Stomach (tissue), 19 donors: ENCODE data around the gene MRAS. TPM values are rescaled to one million over a fixed set of nuclear protein-coding genes. Genes with fewer than 3 reads are reported as not detected.

Experiments used
- DNase-seq, 2 donors: peaks; one replicate each; pipeline versions ENCODE4 v3.0.0 to v3.0.0-alpha.2; 2013 to 2019
- H3K27ac ChIP-seq, 5 donors: fragments of 200-600 bp in 4 of 5; sonication (generic) in 4 of 5; one replicate each; pipeline ENCODE4 v1.5.1; 2013 to 2019; ENCODE audit warnings: mild to moderate bottlenecking in 1 of 5, moderate library complexity in 1 of 5
- H3K27me3 ChIP-seq, 3 donors: fragments of 200-600 bp; sonication (generic); one replicate each; pipeline ENCODE4 v1.5.1; 2017 to 2019; ENCODE audit warnings: mixed run types in 1 of 3
- H3K36me3 ChIP-seq, 4 donors: fragments of 200-600 bp; sonication (generic); 1 replicate in 3 of 4; 2 replicates in 1 of 4; pipeline ENCODE4 v1.5.1; 2016 to 2019
- H3K4me1 ChIP-seq, 4 donors: fragments of 200-600 bp; sonication (generic); one replicate each; pipeline ENCODE4 v1.5.1; 2016 to 2019
- H3K4me3 ChIP-seq, 4 donors: fragments of 200-600 bp; sonication (generic) in 3 of 4; one replicate each; pipeline ENCODE4 v1.5.1; 2016 to 2019; ENCODE audit warnings: mild to moderate bottlenecking in 1 of 4
- H3K9me3 ChIP-seq, 4 donors: fragments of 200-600 bp; sonication (generic); one replicate each; pipeline ENCODE4 v1.5.1; 2016 to 2019
- CTCF ChIP-seq, 7 experiments: fragments of 450-650 bp in 4 of 7; fragments of 200-600 bp in 3 of 7; sonication (generic) in 3 of 7; IDR thresholded peaks; one replicate each; pipeline ENCODE4 v1.5.1; 2016 to 2019; ENCODE audit warnings: antibody characterized with exemption in 7 of 7, control low read depth in 2 of 7, mild to moderate bottlenecking in 1 of 7
- EP300 ChIP-seq: sonication (generic); formaldehyde crosslinking; IDR thresholded peaks from one replicate; pipeline ENCODE4 v1.6.1; 2017; ENCODE audit warnings: antibody characterized with exemption
- POLR2A ChIP-seq, 4 donors: fragments of 450-650 bp; IDR thresholded peaks; one replicate each; pipeline ENCODE4 v1.6.1; 2016; ENCODE audit warnings: antibody characterized with exemption in 4 of 4, control low read depth in 2 of 4, mild to moderate bottlenecking in 1 of 4, moderate library complexity in 1 of 4
- POLR2AphosphoS5 ChIP-seq, 3 donors: sonication (generic); formaldehyde crosslinking; IDR thresholded peaks; one replicate each; pipeline ENCODE4 v1.6.1; 2016; ENCODE audit warnings: antibody characterized with exemption in 3 of 3
- WGBS, 5 donors: extraction: QIAGEN DNeasy Blood & Tissue Kit in 3 of 5; methylation state at CpG; one replicate each; pipeline versions ENCODE4 v1.1.5 to v1.1.7; 2013 to 2018; 5-methylcytosine and 5-hydroxymethylcytosine counted together
- intact Hi-C: fragments of 100-400 bp; cut with DNase I; formaldehyde crosslinking; loops from one replicate; pipeline ENCODE4 v1.15.1; 2023; ENCODE audit warnings: low total_unique reads
- long read RNA-seq, 10 donors: transcript quantifications; one replicate each; lab custom pipeline, GENCODE V29; 2026
- polyA plus RNA-seq, 3 donors: library from polyadenylated mRNA; stranded (reverse); fragments of 200-250 nt; gene quantifications; one replicate each; pipeline ENCODE4 v1.2.3, GENCODE V29; 2013
- total RNA-seq, 5 donors: library from RNA; depleted of rRNA; stranded (reverse); fragments of >200 nt; gene quantifications; one replicate each; pipeline versions ENCODE4 v1.1.0 to v1.2.3, GENCODE V29; 2014 to 2016
- donor health status: healthy with polysubstance abuse.
- donor health status: Bipolar disorder and iron deficiency.
- donor health status: healthy.

The MRAS gene
- total RNA-seq, result 10 to 100 TPM in 4 of 5 donors, 1 to 10 TPM in 1; 5.5 to 28.0 (median 11.0) TPM
- 10 to 100 TPM in 1 of 3 donors, 1 to 10 TPM in 2; 4.4 to 10.3 (median 7.6) TPM for polyA plus RNA-seq
- long read RNA-seq, donor 1, partial matches to known transcripts, result 0 of 2 reads
- long read RNA-seq, donor 1, other reads (novel, unspliced or antisense), result 0 of 2 reads
- long read RNA-seq, donor 2, full-length matches to known transcripts, result 2 of 2 reads
- long read RNA-seq, donor 2, partial matches to known transcripts, result 0 of 2 reads
- long read RNA-seq, donor 2, other reads (novel, unspliced or antisense), result 0 of 2 reads
- long read RNA-seq, donor 3, partial matches to known transcripts, result 0 of 1 reads
- long read RNA-seq, donor 3, other reads (novel, unspliced or antisense), result 0 of 1 reads
- long read RNA-seq, donor 4, result 0 reads
- long read RNA-seq, donor 5, full-length matches to known transcripts, result 3 of 3 reads
- long read RNA-seq, donor 5, partial matches to known transcripts, result 0 of 3 reads
- long read RNA-seq, donor 5, other reads (novel, unspliced or antisense), result 0 of 3 reads
- long read RNA-seq, donor 6, result 0 reads
- long read RNA-seq, donor 7, partial matches to known transcripts, result 0 of 3 reads
- long read RNA-seq, donor 7, other reads (novel, unspliced or antisense), result 0 of 3 reads
- long read RNA-seq, donor 8, partial matches to known transcripts, result 0 of 1 reads
- long read RNA-seq, donor 8, other reads (novel, unspliced or antisense), result 0 of 1 reads
- long read RNA-seq, donor 9, partial matches to known transcripts, result 0 of 1 reads
- long read RNA-seq, donor 9, other reads (novel, unspliced or antisense), result 0 of 1 reads
- long read RNA-seq, donor 10, partial matches to known transcripts, result 0 of 2 reads
- long read RNA-seq, donor 10, other reads (novel, unspliced or antisense), result 0 of 2 reads

- Histone ChIP-seq H3K9me3 (no peaks in the 10 kb centered on the region), H3K36me3 (no peaks in the 10 kb centered on the region), H3K27me3 (peaks cover 0 to 12% (median 0%) of the 10 kb centered on the region in 3 donors), H3K4me3 (peak within 1 kb of the TSS; percentile 79 to 89 (median 82)), H3K27ac (peak within 1 kb of the TSS; percentile 81 to 94 (median 87)), H3K4me1 (peaks cover 0 to 42% (median 26%) of the 10 kb centered on the region in 4 donors)
- DNase-seq, result peak; percentile 79 to 88
- intact Hi-C loops, result no loop called here
- TF ChIP-seq CTCF (IDR thresholded peaks at IDR 0.05) (peak in 2 of 7 experiments; percentile 10 to 14), POLR2AphosphoS5 (IDR thresholded peaks at IDR 0.05) (peak in 2 of 3 donors; percentile 20 to 45), POLR2A (IDR thresholded peaks at IDR 0.05) (no peak)
- WGBS, 5 donors, result 0 to 1% (median 1%) methylated on average over 39 to 93 of the region's 93 CpGs
These were observed at the start of gene MRAS for GRCh38 chr3:138347960-138348753. Gene MRAS, plus strand, starts transcription at chr3:138348579. Its CDS starts 24,305 bp downstream, at chr3:138372884.

GRCh38 chr3:138300647-138301046 lies 47.7 kb upstream of the MRAS start:
- H3K36me3 ChIP-seq, result peaks cover 18 to 40% (median 32%) of the 10 kb centered on the region in 4 donors
- no peaks in the 10 kb centered on the region for H3K9me3 ChIP-seq
- H3K27me3 ChIP-seq, result no peaks in the 10 kb centered on the region
- no peak overlapping the region for H3K27ac ChIP-seq
- no peak for DNase-seq
- H3K4me1 ChIP-seq, result no peaks in the 10 kb centered on the region
- no peak overlapping the region for H3K4me3 ChIP-seq
- intact Hi-C loops, result no loop called here
- TF ChIP-seq POLR2AphosphoS5 (IDR thresholded peaks at IDR 0.05) (no peak), EP300 (no peak), POLR2A (IDR thresholded peaks at IDR 0.05) (no peak), CTCF (IDR thresholded peaks at IDR 0.05) (no peak)
- 77 to 91% (median 87%) methylated on average over 2 of the region's 2 CpGs for WGBS, 5 donors

GRCh38 chr3:138303474-138303873 lies 44.9 kb upstream of the MRAS start:
- TF ChIP-seq EP300, result no peak
- no peak for TF ChIP-seq POLR2A (IDR thresholded peaks at IDR 0.05)
- TF ChIP-seq POLR2AphosphoS5 (IDR thresholded peaks at IDR 0.05), result no peak
- TF ChIP-seq CTCF (IDR thresholded peaks at IDR 0.05), result no peak
- WGBS, 5 donors, result 86 to 90% (median 89%) methylated on average over 6 of the region's 6 CpGs
- H3K4me3 ChIP-seq, result no peak overlapping the region

More at GRCh38 chr3:138303474-138303873, 44.9 kb upstream of the MRAS start:
- Histone ChIP-seq H3K27me3 (no peaks in the 10 kb centered on the region), H3K4me1 (no peaks in the 10 kb centered on the region), H3K36me3 (peaks cover 5 to 14% (median 7%) of the 10 kb centered on the region in 4 donors), H3K27ac (no peak overlapping the region), H3K9me3 (peaks cover 4 to 10% (median 8%) of the 10 kb centered on the region in 4 donors)
- DNase-seq, result no peak
- intact Hi-C loops, result no loop called here
